Neural cell (in vitro differentiated cells): ENCODE data around the gene CELSR2. TPM values are rescaled to one million over a fixed set of nuclear protein-coding genes. Genes with fewer than 3 reads are reported as not detected.

Source experiments
- H2AFZ ChIP-seq: fragments of 200-600, 300-800 bp; sonication (generic), shearing (Covaris generic); 2 replicates; pipeline ENCODE4 v1.6.0; 2014; ENCODE audit warnings: low read depth, mild to moderate bottlenecking, antibody characterized with exemption, low read length, moderate library complexity
- H3F3A ChIP-seq: fragments of 200-600 bp; shearing (Covaris generic); 2 replicates; pipeline ENCODE4 v1.6.1; 2016; ENCODE audit warnings: mild to moderate bottlenecking, moderate library complexity, mixed read lengths, antibody characterized with exemption, low read length; ENCODE audit not compliant: insufficient read depth, poor library complexity, severe bottlenecking
- H3K27ac ChIP-seq: fragments of 200-600, 300-800 bp; sonication (generic), shearing (Covaris generic); 2 replicates; pipeline ENCODE4 v1.5.1; 2014; ENCODE audit warnings: mild to moderate bottlenecking, low read length, moderate library complexity
- H3K27me3 ChIP-seq: fragments of 300-800, 200-600 bp; sonication (generic), shearing (Covaris generic); 2 replicates; pipeline ENCODE4 v1.6.0; 2014; ENCODE audit warnings: mild to moderate bottlenecking, low read depth, low read length, moderate library complexity; ENCODE audit not compliant: insufficient read depth
- H3K36me3 ChIP-seq: fragments of 300-800, 200-600 bp; sonication (generic), shearing (Covaris generic); 2 replicates; pipeline ENCODE4 v1.5.1; 2014; ENCODE audit warnings: mild to moderate bottlenecking, antibody characterized with exemption, low read length, moderate library complexity; ENCODE audit not compliant: insufficient read depth
- H3K4me2 ChIP-seq: fragments of 300-800, 200-600 bp; sonication (generic), shearing (Covaris generic); 2 replicates; pipeline ENCODE4 v1.6.0; 2014; ENCODE audit warnings: mild to moderate bottlenecking, low read length
- H3K4me3 ChIP-seq: fragments of 300-800, 200-600 bp; sonication (generic), shearing (Covaris generic); 2 replicates; pipeline ENCODE4 v1.5.1; 2014; ENCODE audit warnings: mild to moderate bottlenecking, low read length, moderate library complexity
- H3K79me2 ChIP-seq: fragments of 200-600 bp; shearing (Covaris generic); replicated peaks from 2 replicates; pipeline ENCODE4 v1.6.0; 2014; ENCODE audit warnings: mild to moderate bottlenecking, low read length, moderate library complexity; ENCODE audit not compliant: insufficient read depth
- H3K9ac ChIP-seq: fragments of 300-800, 200-600 bp; sonication (generic), shearing (Covaris generic); 2 replicates; pipeline ENCODE4 v1.6.1; 2016; ENCODE audit warnings: mild to moderate bottlenecking, low read length, mixed read lengths
- H3K9me2 ChIP-seq: fragments of 200-600 bp; shearing (Covaris generic); 2 replicates; pipeline ENCODE4 v1.6.1; 2016; ENCODE audit warnings: mild to moderate bottlenecking, low read length, mixed read lengths; ENCODE audit not compliant: insufficient read depth
- H3K9me3 ChIP-seq: fragments of 200-600, 300-800 bp; sonication (generic), shearing (Covaris generic); 2 replicates; pipeline ENCODE4 v1.6.1; 2016; ENCODE audit warnings: mild to moderate bottlenecking, mixed run types, low read length, moderate library complexity, mixed read lengths
- H4K20me1 ChIP-seq: fragments of 200-600 bp; shearing (Covaris generic); 2 replicates; pipeline ENCODE4 v1.6.1; 2016; ENCODE audit warnings: mild to moderate bottlenecking, mixed run types; ENCODE audit not compliant: insufficient read depth
- CTCF ChIP-seq: fragments of 450-650 bp; IDR thresholded peaks from 2 replicates; pipeline ENCODE4 v1.5.1; 2014; ENCODE audit warnings: antibody characterized with exemption, mild to moderate bottlenecking, moderate library complexity; ENCODE audit not compliant: poor library complexity, severe bottlenecking
- EP300 ChIP-seq: fragments of 450-650 bp; conservative IDR thresholded peaks from 2 replicates; pipeline ENCODE4 v1.6.1; 2014; ENCODE audit warnings: antibody characterized with exemption, mild to moderate bottlenecking, moderate library complexity; ENCODE audit not compliant: poor library complexity, severe bottlenecking
- EZH2 ChIP-seq: fragments of 200-600, 300-800 bp; shearing (Covaris generic), sonication (generic); IDR thresholded peaks from 2 replicates; pipeline ENCODE4 v1.6.1; 2014; ENCODE audit warnings: antibody characterized with exemption, low read length, borderline replicate concordance, mild to moderate bottlenecking; ENCODE audit not compliant: insufficient read depth, poor library complexity, severe bottlenecking
- MXI1 ChIP-seq: fragments of 450-650 bp; conservative IDR thresholded peaks from 2 replicates; pipeline ENCODE4 v1.6.1; 2014; ENCODE audit warnings: antibody characterized with exemption, mild to moderate bottlenecking; ENCODE audit not compliant: poor library complexity, severe bottlenecking
- POLR2AphosphoS5 ChIP-seq: IDR thresholded peaks from 2 replicates; pipeline ENCODE4 v1.6.1; 2012
- RAD21 ChIP-seq: fragments of 450-650 bp; conservative IDR thresholded peaks from 2 replicates; pipeline ENCODE4 v1.6.1; 2014; ENCODE audit warnings: antibody characterized with exemption, mild to moderate bottlenecking, moderate library complexity
- REST ChIP-seq: IDR thresholded peaks from 2 replicates; pipeline ENCODE4 v1.6.1; 2012; ENCODE audit warnings: borderline replicate concordance
- SMC3 ChIP-seq: fragments of 450-650 bp; conservative IDR thresholded peaks from 2 replicates; pipeline ENCODE4 v1.6.1; 2014; ENCODE audit warnings: antibody characterized with exemption, mild to moderate bottlenecking, moderate library complexity; ENCODE audit not compliant: poor library complexity
- TAF1 ChIP-seq: IDR thresholded peaks from 2 replicates; pipeline ENCODE4 v1.6.1; 2012; ENCODE audit warnings: low read depth
- polyA plus RNA-seq: library from polyadenylated mRNA; depleted of rRNA; stranded (reverse); fragments of >200 nt; gene quantifications from 2 replicates; pipeline ENCODE4 v1.2.3, GENCODE V29; 2014

Gene CELSR2
- polyA plus RNA-seq, 1 donor from 2014 or later = 7.9 TPM

GRCh38 chr1:109237512-109237911 lies 11.8 kb upstream of the CELSR2 start:
- no peaks in the 10 kb centered on the region for H3K79me2 ChIP-seq
- H3K4me3 ChIP-seq = no peak overlapping the region
- H3F3A ChIP-seq = no peaks in the 10 kb centered on the region
- no peak overlapping the region for H3K4me2 ChIP-seq
- H4K20me1 ChIP-seq = no peaks in the 10 kb centered on the region
- H3K27ac ChIP-seq = no peak overlapping the region
- no peaks in the 10 kb centered on the region for H3K9me2 ChIP-seq
- TF ChIP-seq CTCF (no peak), POLR2AphosphoS5 (no peak), EZH2 (no peak), MXI1 (no peak), EP300 (no peak), TAF1 (no peak), REST (no peak), RAD21 (no peak), SMC3 (no peak)
- no peaks in the 10 kb centered on the region for H3K9me3 ChIP-seq
- no peak overlapping the region for H2AFZ ChIP-seq
- H3K27me3 ChIP-seq = no peaks in the 10 kb centered on the region
- peaks cover 20% of the 10 kb centered on the region for H3K36me3 ChIP-seq
- H3K9ac ChIP-seq = no peak overlapping the region

GRCh38 chr1:109238382-109238781 lies 11.0 kb upstream of the CELSR2 start:
- TF ChIP-seq POLR2AphosphoS5 = no peak
- TF ChIP-seq REST = no peak
- no peak for TF ChIP-seq TAF1
- TF ChIP-seq CTCF = no peak
- no peak for TF ChIP-seq EP300
- TF ChIP-seq RAD21 = no peak
- TF ChIP-seq SMC3 = no peak
- TF ChIP-seq MXI1 = no peak
- Histone ChIP-seq H4K20me1 (no peaks in the 10 kb centered on the region), H3K9ac (no peak overlapping the region), H3K4me3 (no peak overlapping the region), H3K9me3 (no peaks in the 10 kb centered on the region), H3K27ac (no peak overlapping the region), H3K9me2 (no peaks in the 10 kb centered on the region), H3F3A (no peaks in the 10 kb centered on the region), H2AFZ (no peak overlapping the region), H3K36me3 (peaks cover 20% of the 10 kb centered on the region), H3K4me2 (no peak overlapping the region), H3K79me2 (no peaks in the 10 kb centered on the region), H3K27me3 (no peaks in the 10 kb centered on the region)
